Mesodermal cell (in vitro differentiated cells): ENCODE measurements around the gene CEP350.
"Not testable (repeated sequence)": the region's sequence is repeated elsewhere in the genome, so short reads cannot be mapped to it uniquely, and the experiment has no call there.

Experiments
- H3K27ac ChIP-seq: 2 replicates; pipeline ENCODE4 v1.7.0; 2013; ENCODE audit warnings: mild to moderate bottlenecking, low read depth, low read length, moderate library complexity; ENCODE audit not compliant: severe bottlenecking
- H3K36me3 ChIP-seq: 2 replicates; pipeline ENCODE4 v1.7.1; 2013; ENCODE audit warnings: mild to moderate bottlenecking, low read length, moderate library complexity; ENCODE audit not compliant: control insufficient read depth, insufficient read depth
- H3K4me1 ChIP-seq: one replicate; pipeline ENCODE4 v1.7.1; 2013; ENCODE audit warnings: mild to moderate bottlenecking, low read length; ENCODE audit not compliant: insufficient read depth, control insufficient read depth, poor library complexity, severe bottlenecking
- H3K4me3 ChIP-seq: 2 replicates; pipeline ENCODE4 v1.7.0; 2013; ENCODE audit warnings: low read length, control low read depth, mild to moderate bottlenecking; ENCODE audit not compliant: insufficient read depth, poor library complexity, severe bottlenecking; ENCODE audit errors: extremely low read depth
- H3K9me3 ChIP-seq: 2 replicates; pipeline ENCODE4 v1.7.1; 2013; ENCODE audit warnings: mild to moderate bottlenecking, low read length, moderate library complexity; ENCODE audit not compliant: control insufficient read depth
- WGBS, 2 experiments: methylation state at CpG; one replicate each; pipeline ENCODE4 v1.1.5; 2013; ENCODE audit warnings: missing lambda C conversion rate in 2 of 2; ENCODE audit not compliant: insufficient coverage in 2 of 2; 5-methylcytosine and 5-hydroxymethylcytosine counted together

The CEP350 gene

GRCh38 chr1:180119837-180120236, 165.2 kb downstream of the CEP350 start:
- Histone ChIP-seq H3K4me1 (no peaks in the 10 kb centered on the region), H3K36me3 (peaks cover 2% of the 10 kb centered on the region), H3K27ac (no peak overlapping the region), H3K4me3 (no peak overlapping the region), H3K9me3 (no peaks in the 10 kb centered on the region)
- 100% methylated on average over 1 of the region's 2 CpGs for WGBS, 2 experiments

GRCh38 chr1:180123463-180123936, 168.9 kb downstream of the CEP350 start:
- no peaks in the 10 kb centered on the region for H3K36me3 ChIP-seq
- no peak overlapping the region for H3K27ac ChIP-seq
- 93 to 100% methylated on average over 1 to 4 of the region's 4 CpGs for WGBS, 2 experiments
- no peak overlapping the region for H3K4me3 ChIP-seq
- no peaks in the 10 kb centered on the region for H3K9me3 ChIP-seq
- no peaks in the 10 kb centered on the region for H3K4me1 ChIP-seq

GRCh38 chr1:180130651-180131050, 176.0 kb downstream of the CEP350 start:
- Histone ChIP-seq H3K4me3 (no peak overlapping the region), H3K27ac (no peak overlapping the region), H3K9me3 (no peaks in the 10 kb centered on the region), H3K4me1 (no peaks in the 10 kb centered on the region), H3K36me3 (no peaks in the 10 kb centered on the region)
- 83 to 94% methylated on average over 2 of the region's 2 CpGs for WGBS, 2 experiments

GRCh38 chr1:180131510-180131909, 176.9 kb downstream of the CEP350 start:
- Histone ChIP-seq H3K4me3 (no peak overlapping the region), H3K9me3 (no peaks in the 10 kb centered on the region), H3K27ac (no peak overlapping the region), H3K4me1 (no peaks in the 10 kb centered on the region), H3K36me3 (no peaks in the 10 kb centered on the region)
- WGBS, 2 experiments, result 87% methylated on average over 5 of the region's 5 CpGs

GRCh38 chr1:180133193-180133592, 178.6 kb downstream of the CEP350 start:
- Histone ChIP-seq H3K4me3 (no peak overlapping the region), H3K9me3 (no peaks in the 10 kb centered on the region), H3K36me3 (no peaks in the 10 kb centered on the region), H3K27ac (no peak overlapping the region), H3K4me1 (no peaks in the 10 kb centered on the region)
- 86 to 100% methylated on average over 1 of the region's 1 CpG for WGBS, 2 experiments

- 76 to 86% methylated on average over 8 of the region's 9 CpGs for WGBS, 2 experiments
These were observed 179.1 kb downstream of the CEP350 start for GRCh38 chr1:180133688-180134087.

GRCh38 chr1:180135535-180135934, 180.9 kb downstream of the CEP350 start:
- Histone ChIP-seq H3K4me1 (no peaks in the 10 kb centered on the region), H3K27ac (no peak overlapping the region), H3K9me3 (no peaks in the 10 kb centered on the region), H3K36me3 (no peaks in the 10 kb centered on the region), H3K4me3 (no peak overlapping the region)
- no CpG with 5 or more reads among the region's 1 CpG for WGBS, 2 experiments

More at GRCh38 chr1:180133688-180134087, 179.1 kb downstream of the CEP350 start:
- not testable (repeated sequence) for H3K4me1 ChIP-seq, H3K4me3 ChIP-seq, H3K9me3 ChIP-seq, H3K36me3 ChIP-seq, H3K27ac ChIP-seq

GRCh38 chr1:180136331-180136967, 181.8 kb downstream of the CEP350 start:
- H3K27ac ChIP-seq, result no peak overlapping the region
- 93 to 100% methylated on average over 2 of the region's 4 CpGs for WGBS, 2 experiments
- H3K9me3 ChIP-seq, result no peaks in the 10 kb centered on the region
- H3K4me3 ChIP-seq, result no peak overlapping the region
- no peaks in the 10 kb centered on the region for H3K36me3 ChIP-seq
- H3K4me1 ChIP-seq, result no peaks in the 10 kb centered on the region

- H3K27ac ChIP-seq, result no peak overlapping the region
- H3K4me3 ChIP-seq, result no peak overlapping the region
- H3K4me1 ChIP-seq, result no peaks in the 10 kb centered on the region
These were observed 182.4 kb downstream of the CEP350 start for GRCh38 chr1:180136968-180137356.

GRCh38 chr1:180137776-180138175, 183.2 kb downstream of the CEP350 start:
- no peak overlapping the region for H3K4me3 ChIP-seq
- WGBS, 2 experiments, result 100% methylated on average over 1 of the region's 2 CpGs; no CpG with 5 or more reads in 1 of the 2 experiments
- H3K27ac ChIP-seq, result no peak overlapping the region
- H3K9me3 ChIP-seq, result no peaks in the 10 kb centered on the region
- no peaks in the 10 kb centered on the region for H3K4me1 ChIP-seq
- H3K36me3 ChIP-seq, result no peaks in the 10 kb centered on the region

More at GRCh38 chr1:180136968-180137356, 182.4 kb downstream of the CEP350 start:
- H3K9me3 ChIP-seq, result no peaks in the 10 kb centered on the region
- no peaks in the 10 kb centered on the region for H3K36me3 ChIP-seq

- H3K36me3 ChIP-seq, result no peaks in the 10 kb centered on the region
- no peak overlapping the region for H3K4me3 ChIP-seq
- WGBS, 2 experiments, result 81 to 94% methylated on average over 3 to 4 of the region's 6 CpGs
- H3K27ac ChIP-seq, result no peak overlapping the region
- no peaks in the 10 kb centered on the region for H3K9me3 ChIP-seq
- H3K4me1 ChIP-seq, result no peaks in the 10 kb centered on the region
These were observed 186.8 kb downstream of the CEP350 start for GRCh38 chr1:180141381-180141934.
